ENCODE results near the gene ARHGAP26. TPM values are rescaled to one million over a fixed set of nuclear protein-coding genes. Genes with fewer than 3 reads are reported as not detected.

Gene ARHGAP26
- polyA plus RNA-seq, 1 donor from 2014 or later: 0.83 TPM

DNA sequence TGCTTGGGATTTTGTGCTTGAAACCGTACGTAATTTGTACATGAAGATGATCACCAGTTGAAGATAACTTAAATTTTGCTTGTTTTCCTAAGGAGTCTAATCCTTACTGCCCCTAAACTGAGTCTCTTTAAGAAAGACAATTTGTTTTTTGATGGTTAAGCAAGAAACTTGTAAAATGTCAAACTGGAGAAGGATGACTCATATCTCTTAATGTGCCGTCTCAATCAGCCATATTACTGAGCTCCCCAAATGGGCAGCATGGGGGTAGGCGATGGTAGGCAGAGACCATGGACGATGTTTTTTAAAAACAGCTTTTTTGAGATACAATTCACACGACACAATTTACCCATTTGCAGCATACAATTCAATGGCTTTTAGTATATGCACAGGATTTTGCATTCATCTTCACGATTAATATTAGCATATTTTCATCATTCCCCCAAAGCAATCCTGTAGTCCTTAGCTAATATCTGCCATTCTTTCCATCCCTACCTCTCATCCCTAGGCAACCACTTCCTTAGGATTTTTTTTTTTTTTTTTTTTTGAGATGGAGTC lies 14.3 kb downstream of the ARHGAP26 start:
- Histone ChIP-seq H3F3A (ENCODE audit: insufficient read depth, low read length, poor library complexity, severe bottlenecking) (no peaks in the 10 kb centered on the region), H3K36me3 (ENCODE audit: insufficient read depth, low read length) (no peaks in the 10 kb centered on the region), H3K4me3 (ENCODE audit: low read length) (no peak overlapping the region), H2AFZ (ENCODE audit: low read depth, low read length) (no peak overlapping the region), H3K79me2 (replicated peaks; ENCODE audit: insufficient read depth, low read length) (no peaks in the 10 kb centered on the region), H3K9me2 (ENCODE audit: insufficient read depth, low read length) (no peaks in the 10 kb centered on the region), H4K20me1 (ENCODE audit: insufficient read depth) (no peaks in the 10 kb centered on the region), H3K27me3 (ENCODE audit: insufficient read depth, low read depth, low read length) (no peaks in the 10 kb centered on the region), H3K4me2 (ENCODE audit: low read length) (no peak overlapping the region), H3K27ac (ENCODE audit: low read length) (no peak overlapping the region), H3K9ac (ENCODE audit: low read length) (no peak overlapping the region), H3K9me3 (ENCODE audit: low read length) (no peaks in the 10 kb centered on the region)
- TF ChIP-seq RAD21 (conservative IDR thresholded peaks at IDR 0.05) (no peak), EZH2 (IDR thresholded peaks at IDR 0.05; ENCODE audit: borderline replicate concordance, insufficient read depth, low read length, poor library complexity, severe bottlenecking) (no peak), POLR2AphosphoS5 (IDR thresholded peaks at IDR 0.05) (no peak), TAF1 (IDR thresholded peaks at IDR 0.05; ENCODE audit: low read depth) (no peak), SMC3 (conservative IDR thresholded peaks at IDR 0.05; ENCODE audit: poor library complexity) (no peak), MXI1 (conservative IDR thresholded peaks at IDR 0.05; ENCODE audit: poor library complexity, severe bottlenecking) (no peak), EP300 (conservative IDR thresholded peaks at IDR 0.05; ENCODE audit: poor library complexity, severe bottlenecking) (no peak)
- TF ChIP-seq, protein P1, sequence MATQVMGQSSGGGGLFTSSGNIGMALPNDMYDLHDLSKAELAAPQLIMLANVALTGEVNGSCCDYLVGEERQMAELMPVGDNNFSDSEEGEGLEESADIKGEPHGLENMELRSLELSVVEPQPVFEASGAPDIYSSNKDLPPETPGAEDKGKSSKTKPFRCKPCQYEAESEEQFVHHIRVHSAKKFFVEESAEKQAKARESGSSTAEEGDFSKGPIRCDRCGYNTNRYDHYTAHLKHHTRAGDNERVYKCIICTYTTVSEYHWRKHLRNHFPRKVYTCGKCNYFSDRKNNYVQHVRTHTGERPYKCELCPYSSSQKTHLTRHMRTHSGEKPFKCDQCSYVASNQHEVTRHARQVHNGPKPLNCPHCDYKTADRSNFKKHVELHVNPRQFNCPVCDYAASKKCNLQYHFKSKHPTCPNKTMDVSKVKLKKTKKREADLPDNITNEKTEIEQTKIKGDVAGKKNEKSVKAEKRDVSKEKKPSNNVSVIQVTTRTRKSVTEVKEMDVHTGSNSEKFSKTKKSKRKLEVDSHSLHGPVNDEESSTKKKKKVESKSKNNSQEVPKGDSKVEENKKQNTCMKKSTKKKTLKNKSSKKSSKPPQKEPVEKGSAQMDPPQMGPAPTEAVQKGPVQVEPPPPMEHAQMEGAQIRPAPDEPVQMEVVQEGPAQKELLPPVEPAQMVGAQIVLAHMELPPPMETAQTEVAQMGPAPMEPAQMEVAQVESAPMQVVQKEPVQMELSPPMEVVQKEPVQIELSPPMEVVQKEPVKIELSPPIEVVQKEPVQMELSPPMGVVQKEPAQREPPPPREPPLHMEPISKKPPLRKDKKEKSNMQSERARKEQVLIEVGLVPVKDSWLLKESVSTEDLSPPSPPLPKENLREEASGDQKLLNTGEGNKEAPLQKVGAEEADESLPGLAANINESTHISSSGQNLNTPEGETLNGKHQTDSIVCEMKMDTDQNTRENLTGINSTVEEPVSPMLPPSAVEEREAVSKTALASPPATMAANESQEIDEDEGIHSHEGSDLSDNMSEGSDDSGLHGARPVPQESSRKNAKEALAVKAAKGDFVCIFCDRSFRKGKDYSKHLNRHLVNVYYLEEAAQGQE (IDR thresholded peaks at IDR 0.05; ENCODE audit: borderline replicate concordance): no peak
- TF ChIP-seq, protein P2, sequence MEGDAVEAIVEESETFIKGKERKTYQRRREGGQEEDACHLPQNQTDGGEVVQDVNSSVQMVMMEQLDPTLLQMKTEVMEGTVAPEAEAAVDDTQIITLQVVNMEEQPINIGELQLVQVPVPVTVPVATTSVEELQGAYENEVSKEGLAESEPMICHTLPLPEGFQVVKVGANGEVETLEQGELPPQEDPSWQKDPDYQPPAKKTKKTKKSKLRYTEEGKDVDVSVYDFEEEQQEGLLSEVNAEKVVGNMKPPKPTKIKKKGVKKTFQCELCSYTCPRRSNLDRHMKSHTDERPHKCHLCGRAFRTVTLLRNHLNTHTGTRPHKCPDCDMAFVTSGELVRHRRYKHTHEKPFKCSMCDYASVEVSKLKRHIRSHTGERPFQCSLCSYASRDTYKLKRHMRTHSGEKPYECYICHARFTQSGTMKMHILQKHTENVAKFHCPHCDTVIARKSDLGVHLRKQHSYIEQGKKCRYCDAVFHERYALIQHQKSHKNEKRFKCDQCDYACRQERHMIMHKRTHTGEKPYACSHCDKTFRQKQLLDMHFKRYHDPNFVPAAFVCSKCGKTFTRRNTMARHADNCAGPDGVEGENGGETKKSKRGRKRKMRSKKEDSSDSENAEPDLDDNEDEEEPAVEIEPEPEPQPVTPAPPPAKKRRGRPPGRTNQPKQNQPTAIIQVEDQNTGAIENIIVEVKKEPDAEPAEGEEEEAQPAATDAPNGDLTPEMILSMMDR (IDR thresholded peaks at IDR 0.05; ENCODE audit: poor library complexity, severe bottlenecking): no peak

DNA sequence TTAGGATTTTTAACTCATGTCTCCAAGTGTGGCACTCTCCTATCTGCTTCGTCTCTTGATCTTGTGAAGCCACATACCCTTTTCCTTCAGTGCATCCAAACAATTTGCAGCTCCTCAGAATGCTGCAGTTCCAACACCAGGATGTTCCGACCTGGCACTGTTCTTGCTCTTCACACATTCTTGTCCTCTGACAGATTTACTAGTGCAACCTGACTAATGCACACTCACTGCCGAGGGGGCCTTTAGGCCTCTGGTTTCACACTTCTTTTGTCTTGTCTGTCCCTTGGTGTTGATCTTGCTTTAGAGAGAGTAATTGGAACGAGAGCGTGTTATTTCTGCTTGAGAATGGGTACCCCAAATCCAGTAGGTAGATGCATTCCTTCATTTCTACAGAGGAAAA lies 15.0 kb downstream of the ARHGAP26 start:
- no peaks in the 10 kb centered on the region for H3K27me3 ChIP-seq (ENCODE audit: insufficient read depth, low read depth, low read length)
- H3K79me2 ChIP-seq (replicated peaks; ENCODE audit: insufficient read depth, low read length): no peaks in the 10 kb centered on the region
- H3K9me3 ChIP-seq (ENCODE audit: low read length): no peaks in the 10 kb centered on the region
- H3K4me2 ChIP-seq (ENCODE audit: low read length): no peak overlapping the region
- no peaks in the 10 kb centered on the region for H3F3A ChIP-seq (ENCODE audit: insufficient read depth, low read length, poor library complexity, severe bottlenecking)
- no peak overlapping the region for H3K4me3 ChIP-seq (ENCODE audit: low read length)
- no peak overlapping the region for H2AFZ ChIP-seq (ENCODE audit: low read depth, low read length)
- H3K9me2 ChIP-seq (ENCODE audit: insufficient read depth, low read length): no peaks in the 10 kb centered on the region
- H4K20me1 ChIP-seq (ENCODE audit: insufficient read depth): no peaks in the 10 kb centered on the region
- H3K9ac ChIP-seq (ENCODE audit: low read length): no peak overlapping the region
- H3K36me3 ChIP-seq (ENCODE audit: insufficient read depth, low read length): no peaks in the 10 kb centered on the region
- H3K27ac ChIP-seq (ENCODE audit: low read length): no peak overlapping the region
- no peak for TF ChIP-seq MXI1 (conservative IDR thresholded peaks at IDR 0.05; ENCODE audit: poor library complexity, severe bottlenecking)
- TF ChIP-seq EP300 (conservative IDR thresholded peaks at IDR 0.05; ENCODE audit: poor library complexity, severe bottlenecking): no peak
